H7 (cell line): ENCODE measurements around the gene FAM83D. TPM values are rescaled to one million over a fixed set of nuclear protein-coding genes. Genes with fewer than 3 reads are reported as not detected.
A peak's percentile ranks its signal among the peaks of the same experiment; 100 is the strongest.

ENCODE experiments used
- DNase-seq: peaks from one replicate; pipeline ENCODE4 v3.0.0; 2012
- H3K27me3 ChIP-seq: 2 replicates; pipeline ENCODE4 v1.6.0; 2011; ENCODE audit warnings: mild to moderate bottlenecking, low read length; ENCODE audit not compliant: control insufficient read depth, insufficient read depth
- H3K36me3 ChIP-seq: replicated peaks from 2 replicates; pipeline ENCODE4 v1.5.1; 2011; ENCODE audit warnings: low read length; ENCODE audit not compliant: control insufficient read depth, insufficient read depth
- H3K4me3 ChIP-seq: 2 replicates; pipeline ENCODE4 v1.5.1; 2011; ENCODE audit warnings: low read depth, mild to moderate bottlenecking, control low read depth, low read length, moderate library complexity; ENCODE audit not compliant: insufficient read depth
- total RNA-seq: library from RNA; depleted of rRNA; stranded (reverse); fragments of >200 nt; shearing (Covaris generic); gene quantifications from 2 replicates; pipeline ENCODE4 v1.2.3, GENCODE V29; 2014; rRNA removed

FAM83D gene
- 82.9 and 90.7 TPM in 2 replicates for total RNA-seq

DNA sequence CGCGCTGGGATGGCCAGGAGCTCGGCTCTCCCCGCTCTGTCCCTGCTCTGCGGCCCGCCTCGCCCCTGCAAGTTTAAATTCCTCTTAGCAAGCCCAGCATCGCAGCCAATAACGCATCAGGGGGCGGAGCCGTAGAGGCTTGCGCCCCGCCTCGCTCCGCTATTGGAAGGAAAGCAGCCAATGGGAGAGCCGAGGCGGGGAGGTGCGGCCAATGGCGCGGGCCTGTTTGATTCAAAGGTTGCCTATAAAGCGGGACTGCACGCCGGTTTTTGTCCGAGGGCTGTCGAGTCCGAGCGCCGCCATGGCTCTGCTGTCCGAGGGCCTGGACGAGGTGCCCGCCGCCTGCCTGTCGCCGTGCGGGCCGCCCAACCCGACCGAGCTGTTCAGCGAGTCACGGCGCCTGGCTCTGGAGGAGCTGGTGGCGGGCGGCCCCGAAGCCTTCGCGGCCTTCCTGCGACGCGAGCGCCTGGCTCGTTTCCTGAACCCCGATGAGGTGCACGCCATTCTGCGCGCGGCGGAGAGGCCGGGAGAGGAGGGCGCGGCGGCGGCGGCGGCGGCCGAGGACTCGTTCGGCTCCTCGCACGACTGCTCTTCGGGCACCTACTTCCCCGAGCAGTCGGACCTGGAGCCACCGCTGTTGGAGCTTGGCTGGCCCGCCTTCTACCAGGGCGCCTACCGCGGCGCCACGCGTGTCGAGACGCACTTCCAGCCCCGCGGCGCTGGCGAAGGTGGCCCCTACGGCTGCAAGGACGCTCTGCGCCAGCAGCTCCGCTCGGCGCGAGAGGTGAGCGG lies at the start of gene FAM83D:
Gene FAM83D, plus strand, starts transcription at position 276 of the 792 bp plus-strand sequence. Its CDS starts 26 bp downstream, at position 302.
- Histone ChIP-seq H3K36me3 (0 out of 2 replicates have a peak, but pooled peaks cover 3% of the 10 kb centered on the region), H3K27me3 (no peaks in the 10 kb centered on the region; the same call in 1 of the 2 replicates), H3K4me3 (peak within 1 kb of the TSS; percentile 98)
- peak; percentile 99 for DNase-seq

DNA sequence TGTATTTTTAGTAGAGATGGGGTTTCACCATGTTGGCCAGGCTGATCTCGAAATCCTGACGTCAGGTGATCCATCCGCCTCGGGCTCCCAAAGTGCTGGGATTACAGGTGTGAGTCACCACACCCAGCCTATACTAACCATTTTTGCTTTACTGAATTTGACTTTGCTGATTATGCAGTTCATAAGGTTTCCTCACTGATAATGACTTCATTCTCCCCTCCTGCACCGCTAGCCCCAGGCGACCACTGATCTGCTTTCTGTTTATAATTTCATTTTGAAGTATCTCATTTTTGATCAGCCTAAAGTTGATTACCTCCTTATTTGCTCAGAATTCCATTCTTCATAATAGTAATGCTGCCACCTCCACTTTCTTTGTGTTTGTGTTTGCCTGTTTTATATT lies 48.7 kb upstream of the FAM83D start:
- H3K27me3 ChIP-seq, result no peaks in the 10 kb centered on the region
- no peak for DNase-seq
- H3K36me3 ChIP-seq, result no peaks in the 10 kb centered on the region
- no peak overlapping the region for H3K4me3 ChIP-seq

- peak; percentile 85 for DNase-seq
- Histone ChIP-seq H3K36me3 (no peaks in the 10 kb centered on the region), H3K4me3 (no peak overlapping the region), H3K27me3 (no peaks in the 10 kb centered on the region)
Observed at GRCh38 chr20:38878866-38879265, 47.4 kb upstream of the FAM83D start.

- Histone ChIP-seq H3K4me3 (no peak overlapping the region), H3K36me3 (no peaks in the 10 kb centered on the region), H3K27me3 (no peaks in the 10 kb centered on the region)
- no peak for DNase-seq
Observed at GRCh38 chr20:38880952-38881735, 45.1 kb upstream of the FAM83D start.

- no peaks in the 10 kb centered on the region for H3K27me3 ChIP-seq
- DNase-seq, result no peak
- no peaks in the 10 kb centered on the region for H3K36me3 ChIP-seq
- no peak overlapping the region for H3K4me3 ChIP-seq
Observed at GRCh38 chr20:38881806-38882440, 44.3 kb upstream of the FAM83D start.

DNA sequence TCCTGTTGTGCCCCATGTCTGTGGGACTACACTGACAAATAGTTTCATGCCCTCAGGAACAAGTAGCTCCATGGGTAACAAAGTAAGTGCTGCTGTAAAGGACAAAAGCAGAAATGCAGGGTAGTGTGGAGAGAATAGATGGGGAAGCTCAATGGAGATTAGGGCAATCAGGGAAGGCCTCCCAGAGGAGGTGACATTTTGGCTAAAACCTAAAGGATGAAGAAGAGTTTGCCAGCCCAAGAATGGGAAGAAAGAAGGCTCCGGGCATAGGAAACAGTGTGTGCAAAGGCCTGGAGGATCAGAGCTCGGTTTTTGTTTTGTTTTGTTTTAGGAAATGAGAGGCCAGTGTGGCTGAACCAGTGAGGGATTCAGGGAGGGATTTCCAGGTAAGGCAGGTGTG lies 43.6 kb upstream of the FAM83D start:
- Histone ChIP-seq H3K4me3 (no peak overlapping the region), H3K36me3 (no peaks in the 10 kb centered on the region), H3K27me3 (no peaks in the 10 kb centered on the region)
- DNase-seq, result no peak

- no peak for DNase-seq
- Histone ChIP-seq H3K36me3 (no peaks in the 10 kb centered on the region), H3K4me3 (no peak overlapping the region), H3K27me3 (no peaks in the 10 kb centered on the region)
Observed at GRCh38 chr20:38883081-38883980, 42.9 kb upstream of the FAM83D start.

GRCh38 chr20:38883981-38884733 lies 42.1 kb upstream of the FAM83D start:
- no peaks in the 10 kb centered on the region for H3K27me3 ChIP-seq
- no peaks in the 10 kb centered on the region for H3K36me3 ChIP-seq
- no peak overlapping the region for H3K4me3 ChIP-seq
- DNase-seq, result no peak

- Histone ChIP-seq H3K36me3 (no peaks in the 10 kb centered on the region), H3K27me3 (no peaks in the 10 kb centered on the region), H3K4me3 (no peak overlapping the region)
- DNase-seq, result no peak
Observed at GRCh38 chr20:38885357-38885756, 40.9 kb upstream of the FAM83D start.

- no peaks in the 10 kb centered on the region for H3K36me3 ChIP-seq
- no peak overlapping the region for H3K4me3 ChIP-seq
- peak; percentile 9 for DNase-seq
- no peaks in the 10 kb centered on the region for H3K27me3 ChIP-seq
Observed at GRCh38 chr20:38888059-38888831, 38.0 kb upstream of the FAM83D start.

- DNase-seq, result no peak
- Histone ChIP-seq H3K4me3 (no peak overlapping the region), H3K36me3 (no peaks in the 10 kb centered on the region), H3K27me3 (no peaks in the 10 kb centered on the region)
Observed at GRCh38 chr20:38889050-38889449, 37.2 kb upstream of the FAM83D start.

DNA sequence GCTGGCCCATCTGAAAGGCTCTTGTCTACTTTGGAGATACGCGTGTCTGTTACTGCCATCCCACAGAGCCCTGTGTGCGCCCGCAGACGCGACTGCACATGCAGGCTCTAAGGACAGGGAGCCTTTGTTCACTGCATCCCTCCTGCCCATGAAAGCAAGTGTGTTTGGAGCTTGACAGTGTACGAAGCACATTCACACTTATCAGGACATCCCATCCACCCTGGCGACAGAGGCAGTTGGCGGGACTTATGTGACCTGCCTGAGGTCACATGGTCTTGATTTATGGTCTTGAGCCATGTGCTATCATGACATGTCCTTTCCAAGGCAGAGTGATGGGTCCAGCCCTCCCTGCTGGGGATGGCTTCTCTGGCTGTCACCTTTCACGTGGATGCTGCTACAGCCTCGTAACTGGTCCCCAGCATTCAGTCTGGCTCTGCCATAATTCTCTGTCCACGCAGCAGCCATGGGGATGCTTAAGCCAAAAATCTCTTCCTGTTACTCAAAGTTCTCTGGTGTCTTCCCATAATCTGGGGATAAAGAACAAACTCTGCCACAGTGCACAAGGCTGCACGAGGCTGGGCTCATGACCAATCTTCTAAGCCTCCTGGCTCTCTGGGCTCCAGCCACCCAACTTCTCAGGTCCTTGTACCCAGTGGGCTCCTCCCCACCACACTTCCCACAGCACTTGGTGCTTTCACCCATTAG lies 36.3 kb upstream of the FAM83D start:
- Histone ChIP-seq H3K27me3 (no peaks in the 10 kb centered on the region), H3K4me3 (no peak overlapping the region), H3K36me3 (no peaks in the 10 kb centered on the region)
- no peak for DNase-seq
